Transverse colon (tissue), 3 donors: ENCODE measurements around the gene SLC35F6.

Experiments
- EP300 ChIP-seq: sonication (generic); formaldehyde crosslinking; IDR thresholded peaks from one replicate; pipeline ENCODE4 v1.6.1; 2017; ENCODE audit warnings: antibody characterized with exemption, low read depth
- POLR2A ChIP-seq: fragments of 450-650 bp; IDR thresholded peaks from one replicate; pipeline ENCODE4 v1.6.1; 2016; ENCODE audit warnings: antibody characterized with exemption, mild to moderate bottlenecking, moderate library complexity
- TF ChIP-seq, protein P1 (sequence below), 5 experiments: fragments of 200-600 bp in 3 of 5; fragments of 450-650 bp in 2 of 5; sonication (generic) in 3 of 5; IDR thresholded peaks; 1 replicate in 2 of 5; 2 replicates in 3 of 5; pipeline ENCODE4 v1.5.1; 2016 to 2017; ENCODE audit warnings: antibody characterized with exemption in 5 of 5, inconsistent platforms in 3 of 5, mild to moderate bottlenecking in 2 of 5, moderate library complexity in 1 of 5

- TF ChIP-seq, protein P1, sequence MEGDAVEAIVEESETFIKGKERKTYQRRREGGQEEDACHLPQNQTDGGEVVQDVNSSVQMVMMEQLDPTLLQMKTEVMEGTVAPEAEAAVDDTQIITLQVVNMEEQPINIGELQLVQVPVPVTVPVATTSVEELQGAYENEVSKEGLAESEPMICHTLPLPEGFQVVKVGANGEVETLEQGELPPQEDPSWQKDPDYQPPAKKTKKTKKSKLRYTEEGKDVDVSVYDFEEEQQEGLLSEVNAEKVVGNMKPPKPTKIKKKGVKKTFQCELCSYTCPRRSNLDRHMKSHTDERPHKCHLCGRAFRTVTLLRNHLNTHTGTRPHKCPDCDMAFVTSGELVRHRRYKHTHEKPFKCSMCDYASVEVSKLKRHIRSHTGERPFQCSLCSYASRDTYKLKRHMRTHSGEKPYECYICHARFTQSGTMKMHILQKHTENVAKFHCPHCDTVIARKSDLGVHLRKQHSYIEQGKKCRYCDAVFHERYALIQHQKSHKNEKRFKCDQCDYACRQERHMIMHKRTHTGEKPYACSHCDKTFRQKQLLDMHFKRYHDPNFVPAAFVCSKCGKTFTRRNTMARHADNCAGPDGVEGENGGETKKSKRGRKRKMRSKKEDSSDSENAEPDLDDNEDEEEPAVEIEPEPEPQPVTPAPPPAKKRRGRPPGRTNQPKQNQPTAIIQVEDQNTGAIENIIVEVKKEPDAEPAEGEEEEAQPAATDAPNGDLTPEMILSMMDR (IDR thresholded peaks at IDR 0.05), result no peak
- TF ChIP-seq POLR2A, result no peak
- TF ChIP-seq EP300, result no peak
These were observed 39.1 kb upstream of the SLC35F6 start for GRCh38 chr2:26724784-26725520.
